Measurements from ENCODE around the gene ESAM.
A peak's percentile ranks its signal among the peaks of the same experiment; 100 is the strongest.
"Not testable (repeated sequence)": the region's sequence is repeated elsewhere in the genome, so short reads cannot be mapped to it uniquely, and the experiment has no call there.

The ESAM gene

GRCh38 chr11:124778281-124778680, 16.2 kb upstream of the ESAM start:
- no peak for DNase-seq
- in situ Hi-C loops (cut with MboI; ENCODE audit: low pct_unique_long_range_greater_than_20kb, low sequenced_read_pairs), result no loop called here

- DNase-seq, result no peak
- in situ Hi-C loops (cut with MboI; ENCODE audit: low pct_unique_long_range_greater_than_20kb, low sequenced_read_pairs), result no loop called here
These were observed 15.0 kb upstream of the ESAM start for GRCh38 chr11:124776865-124777645.

DNA sequence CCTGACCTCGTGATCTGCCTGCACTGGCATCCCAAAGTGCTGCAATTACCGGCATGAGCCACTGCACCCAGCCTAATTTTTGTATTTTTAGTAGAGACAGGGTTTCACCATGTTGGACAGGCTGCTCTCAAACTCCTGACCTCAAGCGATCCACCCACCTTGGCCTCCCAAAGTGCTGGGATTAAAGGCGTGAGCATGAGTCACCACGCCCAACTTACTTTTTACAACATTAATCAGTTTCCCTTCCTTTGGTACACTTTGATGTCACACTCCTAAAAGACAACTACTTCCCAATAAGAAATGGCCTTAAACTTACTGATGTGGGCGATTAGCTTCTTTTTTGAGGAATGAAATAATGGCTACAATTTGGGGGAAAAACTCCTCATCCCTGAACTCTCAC, 8.9 kb upstream of the ESAM start:
- DNase-seq; in situ Hi-C loops (cut with MboI; ENCODE audit: low pct_unique_long_range_greater_than_20kb, low sequenced_read_pairs): not testable (repeated sequence)

DNA sequence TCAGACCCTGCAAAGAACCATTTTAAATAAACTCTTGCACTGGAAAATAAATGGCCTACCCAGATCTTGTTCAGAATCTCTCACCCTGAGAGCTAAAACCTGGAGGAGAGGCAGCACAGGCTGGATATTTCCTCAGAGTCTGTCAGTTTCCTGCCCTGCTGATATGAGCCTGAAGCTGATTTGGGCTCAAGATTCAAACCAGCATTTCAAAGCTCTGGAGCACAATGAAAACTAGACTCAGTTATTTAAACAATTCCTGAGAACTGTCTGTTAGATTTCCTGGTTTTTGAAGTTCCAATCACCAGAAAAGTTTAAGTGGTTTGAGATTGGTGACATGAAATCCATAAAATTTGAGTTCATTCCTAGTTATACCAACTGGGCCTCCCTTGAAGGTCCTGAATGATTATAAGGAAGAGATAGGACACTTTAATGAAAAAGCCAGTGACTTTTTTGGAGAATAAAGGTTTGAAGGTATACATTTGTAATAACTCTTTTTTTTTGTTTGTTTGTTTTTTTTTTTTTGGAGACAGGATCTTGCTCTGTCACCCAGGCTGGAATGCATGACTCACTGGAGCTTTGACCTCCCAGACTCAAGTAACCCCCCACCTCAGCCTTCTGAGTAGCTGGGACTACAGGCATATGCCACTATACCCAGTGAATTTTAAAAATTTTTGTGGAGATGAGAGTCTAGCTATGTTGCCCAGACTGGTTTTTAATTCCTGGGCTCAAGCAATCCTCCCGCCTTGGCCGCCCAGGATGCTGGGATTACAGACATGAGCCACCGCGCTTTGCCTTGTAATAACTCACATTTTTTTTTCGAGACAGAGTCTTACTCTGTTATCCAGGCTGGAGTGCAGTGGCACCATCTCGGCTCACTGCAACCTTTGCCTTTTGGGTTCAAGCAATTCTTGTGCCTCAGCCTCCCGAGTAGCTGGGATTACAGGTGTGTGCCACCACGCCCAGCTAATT, 8.0 kb upstream of the ESAM start:
- no peak for DNase-seq
- in situ Hi-C loops (cut with MboI; ENCODE audit: low pct_unique_long_range_greater_than_20kb, low sequenced_read_pairs), result no loop called here

DNA sequence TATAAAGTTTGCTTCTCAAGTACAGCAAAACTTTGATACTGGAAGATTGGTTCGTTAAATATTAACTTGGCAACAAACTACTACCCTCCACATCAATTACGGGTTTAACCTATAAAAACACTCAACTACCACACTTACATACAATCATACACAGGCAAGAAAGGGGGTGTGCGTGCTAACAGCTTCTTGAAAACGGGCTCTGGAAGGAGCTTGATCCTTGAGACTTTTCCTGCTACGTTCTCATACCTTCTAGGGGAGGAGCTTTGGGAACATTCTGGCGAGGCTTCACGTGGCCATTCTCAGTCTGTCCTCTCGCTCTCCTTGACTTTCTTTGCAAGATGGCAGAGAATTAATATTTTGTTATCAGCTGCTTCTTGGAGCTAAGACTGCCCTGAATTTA, 6.8 kb upstream of the ESAM start:
- in situ Hi-C loops (cut with MboI; ENCODE audit: low pct_unique_long_range_greater_than_20kb, low sequenced_read_pairs), result no loop called here

DNA sequence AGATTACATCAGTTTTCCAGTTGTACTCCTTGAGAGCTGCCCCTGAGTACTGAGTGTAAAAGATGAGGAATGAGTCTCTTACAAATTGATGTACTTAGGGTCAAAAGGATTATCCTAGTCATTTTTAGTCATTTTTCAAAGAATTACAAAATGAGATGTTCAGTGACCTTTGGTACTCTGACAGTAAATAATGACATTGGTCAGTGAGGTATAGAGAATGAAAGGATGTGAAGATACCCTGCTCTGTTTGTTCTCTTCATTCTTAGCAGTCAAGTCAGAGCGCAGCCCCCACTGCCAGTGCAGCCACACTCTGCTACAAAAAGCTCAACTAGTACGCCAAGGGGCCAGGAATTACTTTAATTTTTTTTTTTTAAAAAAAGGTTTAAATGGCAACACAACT, 4.1 kb upstream of the ESAM start:
- DNase-seq, result no peak
- in situ Hi-C loops (cut with MboI; ENCODE audit: low pct_unique_long_range_greater_than_20kb, low sequenced_read_pairs), result no loop called here

More for the DNA sequence above, 6.8 kb upstream of the ESAM start:
- DNase-seq, result no peak

GRCh38 chr11:124763156-124763947, 1.3 kb upstream of the ESAM start:
- DNase-seq, result peak; percentile 87
- in situ Hi-C loops (cut with MboI; ENCODE audit: low pct_unique_long_range_greater_than_20kb, low sequenced_read_pairs), result no loop called here

DNA sequence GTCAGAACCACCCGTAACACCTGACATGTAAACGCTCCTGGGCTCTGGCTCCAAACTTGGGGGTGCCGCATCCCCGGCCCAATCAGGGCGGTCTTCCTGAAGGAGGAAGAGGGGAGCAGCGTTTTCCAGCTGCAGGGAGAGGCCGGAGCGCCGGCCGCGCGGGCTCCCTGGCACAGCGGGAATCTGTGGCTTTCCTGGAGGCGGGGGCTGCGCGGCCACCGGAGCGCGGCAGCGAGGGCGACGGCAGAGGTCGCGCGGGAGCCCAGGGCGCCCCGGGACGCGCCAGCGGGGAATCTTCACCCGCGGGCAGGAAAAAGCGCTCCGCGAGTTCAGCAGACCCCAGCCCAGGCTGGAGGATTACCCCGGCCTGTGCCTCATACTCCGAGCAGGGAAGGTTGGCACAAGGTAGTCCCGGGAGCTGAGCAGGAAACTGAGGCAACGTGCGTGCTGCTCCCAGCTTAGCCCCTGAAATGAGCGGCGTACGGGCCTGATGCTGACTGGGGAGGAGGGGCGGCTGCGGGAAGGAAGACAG, 600 bp upstream of the ESAM start:
- DNase-seq, result no peak
- in situ Hi-C loops (cut with MboI; ENCODE audit: low pct_unique_long_range_greater_than_20kb, low sequenced_read_pairs), result no loop called here

DNA sequence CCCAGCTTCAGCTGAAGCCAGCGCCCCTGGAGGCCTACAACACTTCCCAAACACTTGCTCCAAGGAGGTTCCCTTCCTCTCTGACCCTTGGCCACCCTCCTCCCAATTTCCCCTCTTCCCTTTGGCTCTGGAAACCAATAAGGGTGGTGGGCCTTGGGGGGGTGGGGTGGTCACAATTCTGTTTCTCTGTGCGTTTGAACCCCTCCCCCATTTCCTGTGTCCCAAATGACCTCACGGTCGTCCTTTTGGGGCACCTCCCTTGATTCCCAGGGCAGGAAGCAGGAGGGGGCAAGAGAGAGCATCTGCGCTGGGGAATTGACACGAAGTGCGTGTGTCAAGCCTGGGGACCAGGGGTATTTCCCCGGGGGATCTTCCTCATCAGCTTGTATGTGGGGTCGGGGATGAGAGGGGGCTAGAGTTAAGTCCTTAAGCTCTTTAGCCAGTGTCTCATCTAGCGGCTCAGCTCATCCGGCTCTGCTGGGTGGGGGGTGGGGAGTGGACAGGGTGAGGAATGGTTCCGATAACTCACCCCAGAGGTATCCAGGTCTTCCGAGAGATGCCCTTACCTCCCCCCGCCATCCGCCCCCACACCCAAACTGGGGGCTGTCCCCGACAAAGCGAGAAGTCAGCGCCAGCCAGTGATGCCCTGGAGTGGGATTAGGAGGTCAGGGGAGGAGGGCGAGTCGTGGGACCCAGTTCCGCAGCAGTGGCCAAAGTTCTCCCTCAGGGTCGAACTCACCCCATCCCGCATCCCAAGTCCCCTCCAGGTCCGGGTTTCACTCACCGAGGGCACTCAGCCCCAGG, 587 bp downstream of the ESAM start:
- no peak for DNase-seq
- in situ Hi-C loops (cut with MboI; ENCODE audit: low pct_unique_long_range_greater_than_20kb, low sequenced_read_pairs), result no loop called here

DNA sequence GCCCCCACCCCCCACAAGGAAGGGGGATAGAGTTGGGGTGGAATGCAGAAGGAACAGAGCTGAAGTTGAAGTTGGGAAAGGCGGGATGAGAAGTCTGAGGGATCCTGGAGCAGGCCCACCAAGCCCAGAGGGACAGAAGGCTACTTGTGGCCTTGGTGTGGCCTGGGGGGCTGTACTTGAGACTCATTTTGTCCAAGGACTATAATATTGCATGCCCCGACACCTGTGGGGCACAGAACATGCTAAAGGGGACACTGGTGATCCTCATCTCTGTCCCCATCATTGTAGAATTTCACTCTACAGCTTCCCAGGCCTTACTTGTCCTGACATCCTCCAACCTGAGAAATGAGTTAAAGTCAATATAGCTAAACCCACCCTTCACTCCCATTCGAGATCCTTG, 1.3 kb downstream of the ESAM start:
- in situ Hi-C loops (cut with MboI; ENCODE audit: low pct_unique_long_range_greater_than_20kb, low sequenced_read_pairs), result no loop called here
- no peak for DNase-seq

DNA sequence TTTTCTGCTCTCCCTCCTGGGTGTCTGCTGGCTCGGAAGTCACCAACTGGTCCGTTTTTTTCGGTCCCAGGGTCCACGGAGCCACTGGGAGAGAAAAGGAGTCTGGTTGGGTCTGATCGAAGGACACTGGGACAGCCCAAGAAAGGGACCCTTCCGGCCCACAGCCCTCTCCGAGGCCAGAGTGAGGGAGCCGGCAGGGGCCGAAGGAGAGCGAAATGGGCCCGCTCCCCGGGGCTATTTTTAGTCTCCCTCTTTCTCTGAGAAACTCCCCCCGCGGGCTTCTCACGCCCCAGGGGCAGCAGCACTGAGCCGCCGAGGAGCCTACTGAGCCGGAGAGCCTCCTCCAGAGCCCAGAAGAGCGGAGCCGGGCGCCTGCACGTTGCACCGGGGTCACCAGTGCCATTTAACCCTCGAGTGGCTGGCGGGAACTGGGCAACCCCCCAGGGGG, 1.9 kb downstream of the ESAM start:
- in situ Hi-C loops (cut with MboI; ENCODE audit: low pct_unique_long_range_greater_than_20kb, low sequenced_read_pairs), result no loop called here
- DNase-seq, result no peak

DNA sequence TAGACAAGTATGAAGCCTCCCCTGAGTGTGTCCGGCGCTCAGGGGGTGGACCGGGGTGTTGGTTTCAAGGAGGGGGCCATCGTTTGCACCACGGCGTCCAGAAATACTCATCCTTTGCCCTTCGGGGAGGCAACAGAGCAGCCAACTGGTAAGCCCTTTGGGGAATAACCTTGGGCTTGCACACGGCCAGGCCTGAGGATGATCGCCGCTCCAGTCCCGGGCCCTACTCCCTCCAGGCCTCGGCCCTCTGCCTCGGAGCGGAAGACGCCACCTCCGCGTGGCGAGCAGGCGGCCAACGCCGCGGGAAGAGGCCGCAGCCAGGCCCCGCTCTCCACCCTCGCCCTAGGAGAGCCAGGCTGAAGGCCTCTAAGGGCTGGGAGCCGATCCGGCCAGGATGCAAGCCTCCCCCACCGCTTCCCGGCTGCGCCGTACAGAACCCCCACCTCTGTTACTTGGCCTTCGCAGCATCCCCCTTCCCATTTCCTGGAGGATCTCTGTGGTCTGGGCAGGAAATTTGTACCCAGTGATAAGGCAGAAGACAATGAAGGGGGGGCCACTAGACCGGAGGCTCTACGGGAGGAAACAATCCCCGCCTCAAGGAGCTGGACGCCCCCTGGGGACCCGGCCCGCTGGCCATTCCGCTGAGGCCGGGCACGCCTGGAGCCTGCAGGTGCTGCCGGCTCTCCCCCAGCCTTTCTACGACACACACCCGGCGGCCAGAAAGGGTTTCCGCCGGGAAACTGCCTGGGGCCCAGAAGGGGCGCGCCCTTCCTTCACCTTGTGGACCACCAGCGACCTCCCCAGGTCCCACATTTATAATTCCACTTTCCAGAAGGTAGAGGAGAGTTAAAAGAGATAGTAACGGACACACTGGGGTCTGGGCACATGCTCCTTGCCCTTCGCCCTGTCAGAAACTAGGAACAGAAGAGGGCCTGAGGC, 2.6 kb downstream of the ESAM start:
- in situ Hi-C loops (cut with MboI; ENCODE audit: low pct_unique_long_range_greater_than_20kb, low sequenced_read_pairs), result no loop called here
- DNase-seq, result peak; percentile 35

DNA sequence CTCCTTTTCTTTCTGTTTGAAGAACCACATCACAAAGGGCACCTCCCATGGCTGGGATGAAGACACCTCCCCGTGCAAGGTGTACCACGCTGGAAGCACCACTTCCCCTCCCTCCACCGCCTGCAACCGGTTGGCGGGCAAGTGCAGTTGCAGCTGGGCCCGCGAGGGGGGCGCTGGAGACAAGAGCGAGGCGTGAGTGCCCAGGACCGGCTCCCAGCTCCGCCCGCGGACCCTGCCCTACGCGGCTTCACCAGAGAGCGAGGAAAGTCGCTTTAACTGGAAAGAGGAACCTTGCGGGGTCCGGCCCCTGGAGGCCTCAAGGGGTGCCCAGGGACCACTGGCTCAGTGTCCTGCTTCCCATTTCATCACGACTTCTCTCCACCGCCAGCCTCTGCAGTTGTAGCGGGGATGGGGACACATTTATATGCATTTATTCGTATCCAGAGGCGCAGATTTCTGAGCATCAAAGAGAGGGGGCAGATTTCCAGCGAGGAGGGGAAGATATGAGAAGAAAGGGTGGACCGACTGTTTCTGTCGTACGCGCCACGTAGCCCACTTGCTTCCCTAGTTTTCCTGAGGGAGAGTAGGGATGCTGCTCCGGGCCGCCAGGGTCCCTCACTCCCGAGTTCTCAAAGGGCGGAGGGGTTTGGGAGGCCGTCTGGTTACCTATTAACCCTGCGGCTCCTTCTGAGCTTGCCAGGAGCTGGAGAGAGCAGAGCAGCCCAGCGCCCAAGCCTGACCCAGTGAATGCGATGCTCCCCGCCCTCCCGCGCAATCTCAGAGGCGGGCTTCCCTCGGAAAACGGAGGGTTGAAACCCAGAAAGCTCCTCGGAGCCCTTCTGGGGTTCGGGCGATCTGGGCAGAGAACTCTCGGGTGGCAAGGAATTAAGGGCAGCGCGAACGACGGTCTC, 3.5 kb downstream of the ESAM start:
- in situ Hi-C loops (cut with MboI; ENCODE audit: low pct_unique_long_range_greater_than_20kb, low sequenced_read_pairs), result no loop called here
- peak; percentile 91 for DNase-seq

DNA sequence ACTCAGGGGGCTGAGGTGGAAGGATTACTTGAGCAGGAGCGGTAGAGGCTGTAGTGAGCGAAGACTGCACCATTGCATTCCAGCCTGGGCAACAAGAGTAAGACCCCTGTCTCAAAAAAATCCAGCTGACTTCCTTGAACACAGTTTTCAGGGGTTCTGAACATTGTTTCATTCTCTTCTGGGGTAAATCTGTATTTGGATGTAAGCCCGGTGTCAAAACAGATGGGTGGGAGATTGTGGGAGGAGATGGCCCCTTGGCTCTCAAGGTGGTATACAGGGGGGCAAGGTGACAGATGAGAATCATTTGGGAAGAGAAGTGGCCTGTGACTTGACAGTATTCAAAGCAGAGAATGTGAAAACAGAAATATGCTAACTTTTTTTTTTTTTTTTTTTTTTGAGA, 4.8 kb downstream of the ESAM start:
- in situ Hi-C loops (cut with MboI; ENCODE audit: low pct_unique_long_range_greater_than_20kb, low sequenced_read_pairs), result no loop called here
- no peak for DNase-seq

DNA sequence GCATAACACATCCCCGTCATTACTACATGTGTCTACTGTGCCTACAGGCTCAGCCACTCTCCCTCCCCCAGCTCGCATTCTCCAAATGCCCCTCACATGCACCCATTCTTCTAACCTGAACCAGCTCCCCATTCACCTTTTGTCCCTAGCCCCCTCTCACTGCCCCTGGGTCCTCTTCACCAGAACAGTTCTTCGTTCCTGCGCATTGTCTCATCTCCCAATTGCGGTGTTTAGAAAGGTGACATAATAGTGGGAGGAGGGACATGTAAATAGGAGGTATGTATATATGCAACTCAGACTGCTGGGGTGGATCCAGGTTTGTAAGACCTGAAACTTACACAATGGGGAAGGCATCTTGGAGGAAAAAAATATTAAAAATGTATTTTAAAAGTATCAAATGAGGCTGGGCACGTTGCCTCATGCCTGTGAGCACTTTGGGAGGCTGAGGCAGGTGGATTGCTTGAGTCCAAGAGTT, 5.3 kb downstream of the ESAM start:
- in situ Hi-C loops (cut with MboI; ENCODE audit: low pct_unique_long_range_greater_than_20kb, low sequenced_read_pairs), result no loop called here
- DNase-seq, result no peak

DNA sequence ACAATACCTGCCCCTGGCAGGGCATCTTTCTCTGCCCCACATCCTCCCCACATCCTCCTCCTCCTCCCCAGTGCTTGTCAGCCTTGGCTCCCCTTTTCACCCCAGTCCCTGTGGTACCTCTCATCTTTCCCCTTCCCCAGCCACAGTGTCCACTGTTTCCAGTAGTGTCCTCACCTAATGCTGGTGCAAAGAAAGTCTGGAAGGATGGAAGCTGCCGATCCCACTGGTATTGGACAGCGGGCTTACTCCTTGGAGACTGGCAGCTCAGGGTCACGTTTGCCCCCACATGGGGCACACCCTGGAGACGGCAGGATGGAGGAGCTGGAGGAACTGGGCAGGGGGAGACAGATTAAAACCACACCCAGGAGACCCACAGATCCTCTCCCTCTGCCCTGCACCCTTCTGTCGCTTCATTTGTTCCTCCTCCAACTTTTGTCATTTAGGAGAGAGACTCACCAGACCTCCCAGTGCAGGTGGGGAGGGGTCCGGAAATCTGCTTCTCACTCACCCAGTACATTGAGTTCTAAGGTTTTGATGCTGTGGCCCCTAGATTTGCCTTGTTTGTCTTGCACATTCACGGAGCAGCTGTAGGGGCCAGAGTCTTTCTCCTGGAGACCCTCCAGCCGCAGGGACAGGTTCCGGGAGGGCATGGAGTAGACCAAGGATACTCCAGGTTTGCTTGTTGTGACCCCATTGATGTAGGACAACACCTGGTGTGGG, 5.9 kb downstream of the ESAM start:
- in situ Hi-C loops (cut with MboI; ENCODE audit: low pct_unique_long_range_greater_than_20kb, low sequenced_read_pairs), result no loop called here
- DNase-seq, result no peak

All from KBM-7 (cell line).